AG09319 (cell line): ENCODE results near the gene PSEN2.

ENCODE experiments used
- DNase-seq: peaks from one replicate; pipeline ENCODE4 v3.0.0-alpha.2; 2010; ENCODE audit warnings: low read depth; ENCODE audit errors: extremely low read depth
- CTCF ChIP-seq: IDR thresholded peaks from 2 replicates; pipeline ENCODE4 v1.5.1; 2011; ENCODE audit warnings: low read depth, mild to moderate bottlenecking, inconsistent platforms, low read length, moderate library complexity

The PSEN2 gene

GRCh38 chr1:226893936-226894335 is 23.5 kb downstream of the PSEN2 start:
- no peak for TF ChIP-seq CTCF
- no peak for DNase-seq

GRCh38 chr1:226894826-226895225 is 24.4 kb downstream of the PSEN2 start:
- TF ChIP-seq CTCF: no peak
- no peak for DNase-seq

- no peak for TF ChIP-seq CTCF
- no peak for DNase-seq
Measured at GRCh38 chr1:226895644-226896043, 25.2 kb downstream of the PSEN2 start.

- DNase-seq: no peak
- no peak for TF ChIP-seq CTCF
Measured at GRCh38 chr1:226898246-226898645, 27.8 kb downstream of the PSEN2 start.

- DNase-seq: no peak
Measured at GRCh38 chr1:226901421-226901820, 31.0 kb downstream of the PSEN2 start.

GRCh38 chr1:226902601-226903000 is 32.2 kb downstream of the PSEN2 start:
- no peak for TF ChIP-seq CTCF
- DNase-seq: no peak

More at GRCh38 chr1:226901421-226901820, 31.0 kb downstream of the PSEN2 start:
- TF ChIP-seq CTCF: no peak

GRCh38 chr1:226903819-226904716 is 33.7 kb downstream of the PSEN2 start:
- TF ChIP-seq CTCF: no peak
- peak; percentile 39 for DNase-seq
